Astrocyte (in vitro differentiated cells and primary cell): ENCODE measurements around the gene PRRC2B.

Experiments
- EZH2 ChIP-seq: IDR thresholded peaks from 2 replicates; pipeline ENCODE4 v1.6.1; 2012; ENCODE audit warnings: mild to moderate bottlenecking, low read length, inconsistent platforms; ENCODE audit not compliant: insufficient read depth
- TF ChIP-seq, protein P1 (sequence below): IDR thresholded peaks from 2 replicates; pipeline ENCODE4 v1.5.1; 2011; ENCODE audit warnings: low read depth, mild to moderate bottlenecking, inconsistent platforms, low read length, moderate library complexity; ENCODE audit not compliant: insufficient read depth

DNA sequence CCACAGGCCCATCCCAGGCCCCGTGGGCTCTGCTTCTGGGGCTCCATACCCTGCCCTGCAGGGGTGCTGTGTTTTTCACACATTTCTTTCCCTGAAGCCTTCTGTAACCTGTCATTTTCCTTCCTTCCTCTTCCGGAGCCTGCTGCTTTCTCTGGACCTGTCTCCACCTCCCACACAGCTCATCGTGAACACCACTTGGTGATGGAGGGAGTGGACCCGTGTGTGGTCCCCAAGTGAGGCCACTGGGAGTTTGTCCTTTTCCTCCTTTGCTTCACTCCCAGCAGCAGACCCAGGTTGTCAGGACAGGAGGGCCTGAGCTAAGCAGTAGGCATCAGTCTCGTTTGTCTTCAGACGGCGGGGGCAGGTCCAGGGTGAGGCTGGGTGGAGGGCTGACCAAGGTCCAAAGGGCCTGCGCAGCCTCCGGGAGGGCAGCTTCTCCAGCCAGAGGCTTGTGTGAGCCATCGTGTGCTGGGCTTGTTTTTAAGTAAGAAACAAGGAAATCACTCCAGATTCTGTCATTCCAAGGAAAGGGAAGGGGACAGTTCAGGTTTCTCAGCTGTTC lies 103.0 kb downstream of the PRRC2B start:
- TF ChIP-seq, protein P1, sequence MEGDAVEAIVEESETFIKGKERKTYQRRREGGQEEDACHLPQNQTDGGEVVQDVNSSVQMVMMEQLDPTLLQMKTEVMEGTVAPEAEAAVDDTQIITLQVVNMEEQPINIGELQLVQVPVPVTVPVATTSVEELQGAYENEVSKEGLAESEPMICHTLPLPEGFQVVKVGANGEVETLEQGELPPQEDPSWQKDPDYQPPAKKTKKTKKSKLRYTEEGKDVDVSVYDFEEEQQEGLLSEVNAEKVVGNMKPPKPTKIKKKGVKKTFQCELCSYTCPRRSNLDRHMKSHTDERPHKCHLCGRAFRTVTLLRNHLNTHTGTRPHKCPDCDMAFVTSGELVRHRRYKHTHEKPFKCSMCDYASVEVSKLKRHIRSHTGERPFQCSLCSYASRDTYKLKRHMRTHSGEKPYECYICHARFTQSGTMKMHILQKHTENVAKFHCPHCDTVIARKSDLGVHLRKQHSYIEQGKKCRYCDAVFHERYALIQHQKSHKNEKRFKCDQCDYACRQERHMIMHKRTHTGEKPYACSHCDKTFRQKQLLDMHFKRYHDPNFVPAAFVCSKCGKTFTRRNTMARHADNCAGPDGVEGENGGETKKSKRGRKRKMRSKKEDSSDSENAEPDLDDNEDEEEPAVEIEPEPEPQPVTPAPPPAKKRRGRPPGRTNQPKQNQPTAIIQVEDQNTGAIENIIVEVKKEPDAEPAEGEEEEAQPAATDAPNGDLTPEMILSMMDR, result no peak
- TF ChIP-seq EZH2, result no peak
